Lung (tissue), 12 donors: ENCODE results near the gene OGFR. TPM values are rescaled to one million over a fixed set of nuclear protein-coding genes. Genes with fewer than 3 reads are reported as not detected.
A peak's percentile ranks its signal among the peaks of the same experiment; 100 is the strongest.

Experiments used
- ATAC-seq: fragments of 200-7000 bp; cut with Tn5 transposase; one replicate; pipeline ENCODE4 v1.9.1; 2020; ENCODE audit warnings: moderate number of reproducible peaks; ENCODE audit not compliant: insufficient read depth, low FRiP score
- DNase-seq, 3 donors: peaks; one replicate each; pipeline ENCODE4 v3.0.0-alpha.2; 2013 to 2017
- H3K27ac ChIP-seq, 2 donors: one replicate each; pipeline ENCODE4 v1.5.1; 2013; ENCODE audit warnings: mild to moderate bottlenecking in 2 of 2, moderate library complexity in 2 of 2, control low read depth in 1 of 2, inconsistent platforms in 1 of 2, low read depth in 1 of 2, low read length in 1 of 2
- H3K27me3 ChIP-seq, 3 donors: one replicate each; pipeline ENCODE4 v1.5.1; 2013; ENCODE audit warnings: low read length in 2 of 3; ENCODE audit not compliant: control insufficient read depth in 3 of 3, insufficient read depth in 3 of 3
- H3K36me3 ChIP-seq, 4 donors: one replicate each; pipeline ENCODE4 v1.5.1; 2013; ENCODE audit warnings: low read length in 4 of 4, mild to moderate bottlenecking in 1 of 4, moderate library complexity in 1 of 4; ENCODE audit not compliant: control insufficient read depth in 4 of 4, insufficient read depth in 4 of 4
- H3K4me1 ChIP-seq, 5 donors: one replicate each; pipeline ENCODE4 v1.5.1; 2013; ENCODE audit warnings: low read length in 5 of 5, mild to moderate bottlenecking in 2 of 5, moderate library complexity in 1 of 5; ENCODE audit not compliant: control insufficient read depth in 5 of 5, insufficient read depth in 5 of 5
- H3K4me3 ChIP-seq: one replicate; pipeline ENCODE4 v1.5.1; 2013; ENCODE audit warnings: mild to moderate bottlenecking, control low read depth, moderate library complexity
- H3K9ac ChIP-seq, 2 donors: one replicate each; pipeline ENCODE4 v1.5.1; 2013; ENCODE audit warnings: low read length in 2 of 2, control low read depth in 1 of 2; ENCODE audit not compliant: insufficient read depth in 1 of 2
- H3K9me3 ChIP-seq, 4 donors: one replicate each; pipeline ENCODE4 v1.5.1; 2013; ENCODE audit warnings: low read length in 3 of 4, mild to moderate bottlenecking in 1 of 4, moderate library complexity in 1 of 4; ENCODE audit not compliant: control insufficient read depth in 4 of 4, insufficient read depth in 3 of 4
- WGBS, 2 donors: extraction: QIAGEN DNeasy Blood & Tissue Kit; methylation state at CpG; one replicate each; pipeline ENCODE4 v1.1.7; 2013; 5-methylcytosine and 5-hydroxymethylcytosine counted together
- polyA plus RNA-seq, 2 donors: library from polyadenylated mRNA; stranded (reverse); fragments of 200-250 nt; gene quantifications; one replicate each; pipeline ENCODE4 v1.2.1, GENCODE V29; 2013
- total RNA-seq, 2 donors: library from RNA; depleted of rRNA in 1 of 2; stranded (reverse); fragments of >200 nt in 1 of 2; gene quantifications; one replicate each; pipeline ENCODE4 v1.2.1, GENCODE V29; 2014 to 2021
- TF ChIP-seq, protein P1 (sequence below): IDR thresholded peaks from 2 replicates; pipeline ENCODE4 v1.5.1; 2012; ENCODE audit warnings: mild to moderate bottlenecking; ENCODE audit errors: control extremely low read depth, extremely low read depth
- donor health status: control.
- donor health status: control.
- donor health status: Bipolar disorder and iron deficiency.
- donor health status: healthy.
- donor health status: DM: yes; HTN: yes; CAD: no.

The OGFR gene
- total and polyA plus RNA-seq, 4 donors = 38.0 to 73.1 (median 63.9) TPM

DNA sequence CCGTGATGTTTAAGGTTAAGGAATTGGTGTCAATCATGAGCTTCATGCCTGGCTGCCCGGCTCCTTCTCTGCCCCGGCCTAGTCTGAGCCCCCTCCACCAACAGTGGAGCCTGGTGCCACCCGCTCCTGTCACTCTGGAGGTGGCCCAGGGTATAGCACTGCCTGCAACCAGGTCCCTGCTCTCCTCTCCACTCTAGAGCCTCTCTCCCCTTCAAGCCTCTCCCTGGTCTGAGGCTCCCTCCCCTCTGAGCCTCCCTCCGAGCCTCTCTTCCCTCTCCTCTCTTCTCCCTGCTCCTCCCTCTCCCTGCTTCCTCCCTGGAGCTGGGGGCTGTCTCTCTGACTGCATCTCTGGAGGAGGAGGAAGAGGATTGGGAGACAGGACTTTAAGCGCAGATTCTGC lies 39.6 kb upstream of the OGFR start:
- Histone ChIP-seq H3K36me3 (no peaks in the 10 kb centered on the region), H3K27me3 (no peaks in the 10 kb centered on the region), H3K4me3 (no peak overlapping the region), H3K4me1 (peaks cover 0 to 35% (median 4%) of the 10 kb centered on the region in 5 donors), H3K9ac (no peak overlapping the region), H3K27ac (no peak overlapping the region), H3K9me3 (no peaks in the 10 kb centered on the region)
- WGBS, 2 donors = 84 to 90% methylated on average over 6 of the region's 6 CpGs
- TF ChIP-seq, protein P1, sequence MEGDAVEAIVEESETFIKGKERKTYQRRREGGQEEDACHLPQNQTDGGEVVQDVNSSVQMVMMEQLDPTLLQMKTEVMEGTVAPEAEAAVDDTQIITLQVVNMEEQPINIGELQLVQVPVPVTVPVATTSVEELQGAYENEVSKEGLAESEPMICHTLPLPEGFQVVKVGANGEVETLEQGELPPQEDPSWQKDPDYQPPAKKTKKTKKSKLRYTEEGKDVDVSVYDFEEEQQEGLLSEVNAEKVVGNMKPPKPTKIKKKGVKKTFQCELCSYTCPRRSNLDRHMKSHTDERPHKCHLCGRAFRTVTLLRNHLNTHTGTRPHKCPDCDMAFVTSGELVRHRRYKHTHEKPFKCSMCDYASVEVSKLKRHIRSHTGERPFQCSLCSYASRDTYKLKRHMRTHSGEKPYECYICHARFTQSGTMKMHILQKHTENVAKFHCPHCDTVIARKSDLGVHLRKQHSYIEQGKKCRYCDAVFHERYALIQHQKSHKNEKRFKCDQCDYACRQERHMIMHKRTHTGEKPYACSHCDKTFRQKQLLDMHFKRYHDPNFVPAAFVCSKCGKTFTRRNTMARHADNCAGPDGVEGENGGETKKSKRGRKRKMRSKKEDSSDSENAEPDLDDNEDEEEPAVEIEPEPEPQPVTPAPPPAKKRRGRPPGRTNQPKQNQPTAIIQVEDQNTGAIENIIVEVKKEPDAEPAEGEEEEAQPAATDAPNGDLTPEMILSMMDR = no peak
- ATAC-seq = no peak
- no peak for DNase-seq

DNA sequence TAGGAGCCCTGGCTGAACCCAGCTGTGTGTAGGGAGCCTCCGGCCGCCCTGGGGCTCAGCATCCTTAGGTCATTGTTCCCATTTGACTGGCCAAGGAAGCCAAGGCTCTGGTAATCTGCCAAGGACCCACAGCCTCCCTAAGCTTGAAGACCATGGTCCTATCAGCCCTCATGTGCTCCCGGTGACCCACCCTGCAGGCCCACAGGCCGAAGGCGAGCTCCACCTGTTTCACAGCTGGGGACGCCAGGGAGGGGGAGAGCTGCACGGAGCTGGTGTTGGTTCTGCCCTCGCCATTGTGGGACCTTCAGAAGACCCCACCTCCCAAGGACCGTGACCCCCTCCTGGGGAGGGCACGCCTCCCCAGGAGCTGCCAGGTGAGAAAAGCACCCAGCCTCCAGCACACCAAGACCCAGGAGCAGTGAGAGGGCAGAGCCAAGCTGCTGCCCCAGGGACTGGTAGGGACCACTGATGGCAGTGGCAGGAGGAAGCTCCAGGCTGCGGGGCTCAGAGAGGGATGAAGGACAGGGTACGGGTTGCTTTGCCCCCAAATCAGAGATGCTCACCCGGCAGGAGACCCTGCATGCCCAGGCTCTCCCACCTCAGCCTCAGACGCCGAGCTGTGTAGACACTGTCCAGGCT lies 39.1 kb upstream of the OGFR start:
- no peak for DNase-seq
- H3K27me3 ChIP-seq = no peaks in the 10 kb centered on the region
- H3K9me3 ChIP-seq = no peaks in the 10 kb centered on the region
- H3K36me3 ChIP-seq = no peaks in the 10 kb centered on the region
- ATAC-seq = no peak
- TF ChIP-seq, protein P1 = no peak
- no peak overlapping the region for H3K9ac ChIP-seq
- H3K4me3 ChIP-seq = no peak overlapping the region
- H3K4me1 ChIP-seq = peaks cover 0 to 33% (median 4%) of the 10 kb centered on the region in 5 donors
- WGBS, 2 donors = 85 to 86% methylated on average over 15 of the region's 15 CpGs
- no peak overlapping the region for H3K27ac ChIP-seq

DNA sequence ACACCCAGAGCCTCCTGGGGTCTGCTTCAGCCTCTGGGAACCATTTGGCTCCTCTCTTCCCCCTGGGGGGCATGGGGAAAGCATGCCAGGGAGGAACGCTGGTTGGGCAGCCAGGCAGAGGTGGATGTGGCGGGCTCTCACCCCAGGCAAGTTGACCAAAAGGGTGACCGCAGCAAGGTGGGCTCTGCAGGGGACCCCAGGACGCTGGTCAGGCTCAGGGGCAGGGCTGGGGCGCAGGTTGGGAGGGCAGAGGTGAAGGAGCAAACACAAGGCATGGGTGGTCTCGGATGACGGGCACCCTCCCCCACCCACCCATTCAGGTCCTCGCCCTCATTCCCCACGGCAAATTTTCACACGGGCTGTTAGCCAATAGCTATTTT lies 38.6 kb upstream of the OGFR start:
- no peaks in the 10 kb centered on the region for H3K9me3 ChIP-seq
- no peak overlapping the region for H3K4me3 ChIP-seq
- H3K4me1 ChIP-seq = peaks cover 0 to 28% (median 4%) of the 10 kb centered on the region in 5 donors
- DNase-seq (no peak), ATAC-seq (no peak)
- H3K27ac ChIP-seq = no peak overlapping the region
- 73 to 75% methylated on average over 10 of the region's 10 CpGs for WGBS, 2 donors
- no peaks in the 10 kb centered on the region for H3K27me3 ChIP-seq
- H3K36me3 ChIP-seq = no peaks in the 10 kb centered on the region
- TF ChIP-seq, protein P1 = no peak
- no peak overlapping the region for H3K9ac ChIP-seq

DNA sequence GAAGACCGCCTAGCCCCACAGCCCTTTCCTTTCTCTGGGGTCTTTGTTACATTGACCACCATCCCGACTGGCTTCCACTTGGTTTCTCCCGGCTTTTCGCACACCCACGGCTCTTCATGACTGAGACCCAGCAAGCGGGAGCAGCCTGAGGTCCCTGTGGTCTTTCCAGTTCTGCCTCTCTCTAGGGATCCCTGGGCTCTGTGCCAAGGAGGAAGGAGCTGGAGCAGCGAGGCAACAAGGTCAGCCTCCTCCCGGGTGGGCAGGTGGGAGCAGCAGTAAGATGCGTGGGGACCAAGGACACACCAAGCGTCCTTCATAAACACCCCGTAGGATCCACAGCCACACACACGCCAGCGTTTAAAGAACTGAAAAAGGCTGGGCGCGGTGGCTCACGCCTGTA lies 37.9 kb upstream of the OGFR start:
- H3K4me3 ChIP-seq = no peak overlapping the region
- H3K4me1 ChIP-seq = peaks cover 0 to 26% (median 4%) of the 10 kb centered on the region in 5 donors
- H3K36me3 ChIP-seq = no peaks in the 10 kb centered on the region
- no peak overlapping the region for H3K27ac ChIP-seq
- 54 to 71% methylated on average over 16 of the region's 16 CpGs for WGBS, 2 donors
- TF ChIP-seq, protein P1 = no peak
- H3K9ac ChIP-seq = no peak overlapping the region
- no peaks in the 10 kb centered on the region for H3K27me3 ChIP-seq
- no peak for ATAC-seq
- no peaks in the 10 kb centered on the region for H3K9me3 ChIP-seq
- peak; percentile 67 to 82 (median 76) for DNase-seq
